Neural cell (in vitro differentiated cells): ENCODE results near the gene SAMD3. TPM values are rescaled to one million over a fixed set of nuclear protein-coding genes. Genes with fewer than 3 reads are reported as not detected.

ENCODE experiments used
- H2AFZ ChIP-seq: fragments of 200-600, 300-800 bp; sonication (generic), shearing (Covaris generic); 2 replicates; pipeline ENCODE4 v1.6.0; 2014; ENCODE audit warnings: low read depth, mild to moderate bottlenecking, antibody characterized with exemption, low read length, moderate library complexity
- H3F3A ChIP-seq: fragments of 200-600 bp; shearing (Covaris generic); 2 replicates; pipeline ENCODE4 v1.6.1; 2016; ENCODE audit warnings: mild to moderate bottlenecking, moderate library complexity, mixed read lengths, antibody characterized with exemption, low read length; ENCODE audit not compliant: insufficient read depth, poor library complexity, severe bottlenecking
- H3K27ac ChIP-seq: fragments of 200-600, 300-800 bp; sonication (generic), shearing (Covaris generic); 2 replicates; pipeline ENCODE4 v1.5.1; 2014; ENCODE audit warnings: mild to moderate bottlenecking, low read length, moderate library complexity
- H3K27me3 ChIP-seq: fragments of 300-800, 200-600 bp; sonication (generic), shearing (Covaris generic); 2 replicates; pipeline ENCODE4 v1.6.0; 2014; ENCODE audit warnings: mild to moderate bottlenecking, low read depth, low read length, moderate library complexity; ENCODE audit not compliant: insufficient read depth
- H3K36me3 ChIP-seq: fragments of 300-800, 200-600 bp; sonication (generic), shearing (Covaris generic); 2 replicates; pipeline ENCODE4 v1.5.1; 2014; ENCODE audit warnings: mild to moderate bottlenecking, antibody characterized with exemption, low read length, moderate library complexity; ENCODE audit not compliant: insufficient read depth
- H3K4me2 ChIP-seq: fragments of 300-800, 200-600 bp; sonication (generic), shearing (Covaris generic); 2 replicates; pipeline ENCODE4 v1.6.0; 2014; ENCODE audit warnings: mild to moderate bottlenecking, low read length
- H3K4me3 ChIP-seq: fragments of 300-800, 200-600 bp; sonication (generic), shearing (Covaris generic); 2 replicates; pipeline ENCODE4 v1.5.1; 2014; ENCODE audit warnings: mild to moderate bottlenecking, low read length, moderate library complexity
- H3K79me2 ChIP-seq: fragments of 200-600 bp; shearing (Covaris generic); replicated peaks from 2 replicates; pipeline ENCODE4 v1.6.0; 2014; ENCODE audit warnings: mild to moderate bottlenecking, low read length, moderate library complexity; ENCODE audit not compliant: insufficient read depth
- H3K9ac ChIP-seq: fragments of 300-800, 200-600 bp; sonication (generic), shearing (Covaris generic); 2 replicates; pipeline ENCODE4 v1.6.1; 2016; ENCODE audit warnings: mild to moderate bottlenecking, low read length, mixed read lengths
- H3K9me2 ChIP-seq: fragments of 200-600 bp; shearing (Covaris generic); 2 replicates; pipeline ENCODE4 v1.6.1; 2016; ENCODE audit warnings: mild to moderate bottlenecking, low read length, mixed read lengths; ENCODE audit not compliant: insufficient read depth
- H3K9me3 ChIP-seq: fragments of 200-600, 300-800 bp; sonication (generic), shearing (Covaris generic); 2 replicates; pipeline ENCODE4 v1.6.1; 2016; ENCODE audit warnings: mild to moderate bottlenecking, mixed run types, low read length, moderate library complexity, mixed read lengths
- H4K20me1 ChIP-seq: fragments of 200-600 bp; shearing (Covaris generic); 2 replicates; pipeline ENCODE4 v1.6.1; 2016; ENCODE audit warnings: mild to moderate bottlenecking, mixed run types; ENCODE audit not compliant: insufficient read depth
- EP300 ChIP-seq: fragments of 450-650 bp; conservative IDR thresholded peaks from 2 replicates; pipeline ENCODE4 v1.6.1; 2014; ENCODE audit warnings: antibody characterized with exemption, mild to moderate bottlenecking, moderate library complexity; ENCODE audit not compliant: poor library complexity, severe bottlenecking
- EZH2 ChIP-seq: fragments of 200-600, 300-800 bp; shearing (Covaris generic), sonication (generic); IDR thresholded peaks from 2 replicates; pipeline ENCODE4 v1.6.1; 2014; ENCODE audit warnings: antibody characterized with exemption, low read length, borderline replicate concordance, mild to moderate bottlenecking; ENCODE audit not compliant: insufficient read depth, poor library complexity, severe bottlenecking
- MXI1 ChIP-seq: fragments of 450-650 bp; conservative IDR thresholded peaks from 2 replicates; pipeline ENCODE4 v1.6.1; 2014; ENCODE audit warnings: antibody characterized with exemption, mild to moderate bottlenecking; ENCODE audit not compliant: poor library complexity, severe bottlenecking
- POLR2AphosphoS5 ChIP-seq: IDR thresholded peaks from 2 replicates; pipeline ENCODE4 v1.6.1; 2012
- RAD21 ChIP-seq: fragments of 450-650 bp; conservative IDR thresholded peaks from 2 replicates; pipeline ENCODE4 v1.6.1; 2014; ENCODE audit warnings: antibody characterized with exemption, mild to moderate bottlenecking, moderate library complexity
- SMC3 ChIP-seq: fragments of 450-650 bp; conservative IDR thresholded peaks from 2 replicates; pipeline ENCODE4 v1.6.1; 2014; ENCODE audit warnings: antibody characterized with exemption, mild to moderate bottlenecking, moderate library complexity; ENCODE audit not compliant: poor library complexity
- TAF1 ChIP-seq: IDR thresholded peaks from 2 replicates; pipeline ENCODE4 v1.6.1; 2012; ENCODE audit warnings: low read depth
- polyA plus RNA-seq: library from polyadenylated mRNA; depleted of rRNA; stranded (reverse); fragments of >200 nt; gene quantifications from 2 replicates; pipeline ENCODE4 v1.2.3, GENCODE V29; 2014
- TF ChIP-seq, protein P1 (sequence below): fragments of 450-650 bp; IDR thresholded peaks from 2 replicates; pipeline ENCODE4 v1.5.1; 2014; ENCODE audit warnings: antibody characterized with exemption, mild to moderate bottlenecking, moderate library complexity; ENCODE audit not compliant: poor library complexity, severe bottlenecking
- TF ChIP-seq, protein P2 (sequence below): IDR thresholded peaks from 2 replicates; pipeline ENCODE4 v1.6.1; 2012; ENCODE audit warnings: borderline replicate concordance

The SAMD3 gene
- polyA plus RNA-seq, 1 donor from 2014 or later, result 17.1 TPM

DNA sequence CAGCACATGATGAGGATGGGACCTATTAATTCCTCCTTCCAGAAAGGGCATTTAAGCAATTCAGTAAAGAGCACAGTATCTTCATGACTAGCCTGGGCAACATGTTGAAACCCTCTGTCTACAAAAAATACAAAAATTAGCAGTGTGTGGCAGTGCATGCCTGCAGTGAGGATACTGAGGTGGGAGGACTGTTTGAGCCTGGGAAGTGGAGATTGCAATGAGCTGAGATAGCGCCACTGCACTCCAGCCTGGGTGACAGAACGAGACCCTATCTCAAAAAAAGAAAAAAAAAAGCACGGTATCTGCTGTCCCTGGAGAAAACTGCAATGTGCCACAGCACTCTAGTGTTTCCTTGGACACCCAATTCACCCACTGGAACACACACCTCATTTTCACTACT, 18.4 kb downstream of the SAMD3 start:
- Histone ChIP-seq H3K4me3 (no peak overlapping the region), H3K79me2 (no peaks in the 10 kb centered on the region)
- no peak for TF ChIP-seq RAD21
- TF ChIP-seq, protein P1, sequence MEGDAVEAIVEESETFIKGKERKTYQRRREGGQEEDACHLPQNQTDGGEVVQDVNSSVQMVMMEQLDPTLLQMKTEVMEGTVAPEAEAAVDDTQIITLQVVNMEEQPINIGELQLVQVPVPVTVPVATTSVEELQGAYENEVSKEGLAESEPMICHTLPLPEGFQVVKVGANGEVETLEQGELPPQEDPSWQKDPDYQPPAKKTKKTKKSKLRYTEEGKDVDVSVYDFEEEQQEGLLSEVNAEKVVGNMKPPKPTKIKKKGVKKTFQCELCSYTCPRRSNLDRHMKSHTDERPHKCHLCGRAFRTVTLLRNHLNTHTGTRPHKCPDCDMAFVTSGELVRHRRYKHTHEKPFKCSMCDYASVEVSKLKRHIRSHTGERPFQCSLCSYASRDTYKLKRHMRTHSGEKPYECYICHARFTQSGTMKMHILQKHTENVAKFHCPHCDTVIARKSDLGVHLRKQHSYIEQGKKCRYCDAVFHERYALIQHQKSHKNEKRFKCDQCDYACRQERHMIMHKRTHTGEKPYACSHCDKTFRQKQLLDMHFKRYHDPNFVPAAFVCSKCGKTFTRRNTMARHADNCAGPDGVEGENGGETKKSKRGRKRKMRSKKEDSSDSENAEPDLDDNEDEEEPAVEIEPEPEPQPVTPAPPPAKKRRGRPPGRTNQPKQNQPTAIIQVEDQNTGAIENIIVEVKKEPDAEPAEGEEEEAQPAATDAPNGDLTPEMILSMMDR, result no peak

DNA sequence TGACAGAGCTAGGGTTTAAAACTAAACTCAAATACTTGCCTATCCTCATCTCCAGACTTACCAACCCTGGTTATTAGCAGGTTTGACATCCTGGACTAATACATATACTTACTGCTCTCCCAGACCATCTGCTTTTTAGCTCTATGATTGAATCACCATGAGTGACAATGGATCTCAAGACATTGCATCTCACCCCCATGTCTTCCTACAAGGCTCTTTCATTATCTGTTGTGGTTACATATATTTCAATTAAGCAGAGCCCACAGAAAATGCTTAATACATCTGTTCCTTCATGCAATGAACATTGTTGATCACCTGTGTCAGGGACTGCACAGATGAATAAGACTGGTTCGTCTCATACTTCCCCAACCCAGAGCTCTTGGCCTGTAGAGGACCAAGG, 19.4 kb downstream of the SAMD3 start:
- no peaks in the 10 kb centered on the region for H4K20me1 ChIP-seq
- no peak overlapping the region for H3K4me2 ChIP-seq
- no peak overlapping the region for H3K4me3 ChIP-seq
- H3K9me3 ChIP-seq, result no peaks in the 10 kb centered on the region
- no peaks in the 10 kb centered on the region for H3F3A ChIP-seq
- H3K36me3 ChIP-seq, result no peaks in the 10 kb centered on the region
- no peaks in the 10 kb centered on the region for H3K79me2 ChIP-seq
- H3K9me2 ChIP-seq, result no peaks in the 10 kb centered on the region
- H2AFZ ChIP-seq, result no peak overlapping the region
- H3K9ac ChIP-seq, result no peak overlapping the region
- no peaks in the 10 kb centered on the region for H3K27me3 ChIP-seq
- no peak overlapping the region for H3K27ac ChIP-seq
- TF ChIP-seq POLR2AphosphoS5 (no peak), RAD21 (no peak), MXI1 (no peak), EP300 (no peak), TAF1 (no peak), EZH2 (no peak)

More for the DNA sequence above, 18.4 kb downstream of the SAMD3 start:
- no peak overlapping the region for H3K9ac ChIP-seq
- no peaks in the 10 kb centered on the region for H3K9me3 ChIP-seq
- no peaks in the 10 kb centered on the region for H3K27me3 ChIP-seq
- no peak overlapping the region for H3K27ac ChIP-seq
- H3F3A ChIP-seq, result no peaks in the 10 kb centered on the region
- H2AFZ ChIP-seq, result no peak overlapping the region
- no peaks in the 10 kb centered on the region for H3K9me2 ChIP-seq
- no peaks in the 10 kb centered on the region for H3K36me3 ChIP-seq
- no peak overlapping the region for H3K4me2 ChIP-seq
- no peaks in the 10 kb centered on the region for H4K20me1 ChIP-seq

DNA sequence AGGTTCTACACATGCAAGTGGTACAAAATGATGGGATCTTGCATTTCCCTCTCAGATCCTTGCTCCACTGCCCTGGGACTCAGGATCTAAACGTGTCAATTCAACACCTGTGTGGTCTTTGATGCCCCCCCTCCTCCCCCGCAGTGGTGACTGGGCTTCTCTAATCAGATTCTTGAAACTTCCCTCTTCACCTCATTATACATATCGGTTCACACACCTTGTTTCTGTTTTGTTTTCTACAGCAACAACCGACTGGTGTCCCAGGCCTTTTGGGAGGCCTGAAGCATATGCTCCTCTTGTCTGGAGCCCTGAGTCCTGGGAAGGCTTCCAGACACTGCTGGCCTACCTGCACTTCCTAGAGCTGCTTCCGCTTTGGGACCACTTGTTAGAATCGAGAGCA, 20.0 kb downstream of the SAMD3 start:
- H3F3A ChIP-seq, result no peaks in the 10 kb centered on the region
- H3K79me2 ChIP-seq, result no peaks in the 10 kb centered on the region
- no peak overlapping the region for H3K27ac ChIP-seq
- H3K9me2 ChIP-seq, result no peaks in the 10 kb centered on the region
- no peak overlapping the region for H3K9ac ChIP-seq
- no peaks in the 10 kb centered on the region for H4K20me1 ChIP-seq
- H3K4me2 ChIP-seq, result no peak overlapping the region
- H3K27me3 ChIP-seq, result no peaks in the 10 kb centered on the region
- no peak overlapping the region for H3K4me3 ChIP-seq
- TF ChIP-seq EP300 (no peak), POLR2AphosphoS5 (no peak), EZH2 (no peak), RAD21 (no peak), SMC3 (no peak), MXI1 (no peak), TAF1 (no peak)
- TF ChIP-seq, protein P1, result no peak
- TF ChIP-seq, protein P2, sequence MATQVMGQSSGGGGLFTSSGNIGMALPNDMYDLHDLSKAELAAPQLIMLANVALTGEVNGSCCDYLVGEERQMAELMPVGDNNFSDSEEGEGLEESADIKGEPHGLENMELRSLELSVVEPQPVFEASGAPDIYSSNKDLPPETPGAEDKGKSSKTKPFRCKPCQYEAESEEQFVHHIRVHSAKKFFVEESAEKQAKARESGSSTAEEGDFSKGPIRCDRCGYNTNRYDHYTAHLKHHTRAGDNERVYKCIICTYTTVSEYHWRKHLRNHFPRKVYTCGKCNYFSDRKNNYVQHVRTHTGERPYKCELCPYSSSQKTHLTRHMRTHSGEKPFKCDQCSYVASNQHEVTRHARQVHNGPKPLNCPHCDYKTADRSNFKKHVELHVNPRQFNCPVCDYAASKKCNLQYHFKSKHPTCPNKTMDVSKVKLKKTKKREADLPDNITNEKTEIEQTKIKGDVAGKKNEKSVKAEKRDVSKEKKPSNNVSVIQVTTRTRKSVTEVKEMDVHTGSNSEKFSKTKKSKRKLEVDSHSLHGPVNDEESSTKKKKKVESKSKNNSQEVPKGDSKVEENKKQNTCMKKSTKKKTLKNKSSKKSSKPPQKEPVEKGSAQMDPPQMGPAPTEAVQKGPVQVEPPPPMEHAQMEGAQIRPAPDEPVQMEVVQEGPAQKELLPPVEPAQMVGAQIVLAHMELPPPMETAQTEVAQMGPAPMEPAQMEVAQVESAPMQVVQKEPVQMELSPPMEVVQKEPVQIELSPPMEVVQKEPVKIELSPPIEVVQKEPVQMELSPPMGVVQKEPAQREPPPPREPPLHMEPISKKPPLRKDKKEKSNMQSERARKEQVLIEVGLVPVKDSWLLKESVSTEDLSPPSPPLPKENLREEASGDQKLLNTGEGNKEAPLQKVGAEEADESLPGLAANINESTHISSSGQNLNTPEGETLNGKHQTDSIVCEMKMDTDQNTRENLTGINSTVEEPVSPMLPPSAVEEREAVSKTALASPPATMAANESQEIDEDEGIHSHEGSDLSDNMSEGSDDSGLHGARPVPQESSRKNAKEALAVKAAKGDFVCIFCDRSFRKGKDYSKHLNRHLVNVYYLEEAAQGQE, result no peak
- H3K36me3 ChIP-seq, result no peaks in the 10 kb centered on the region
- no peak overlapping the region for H2AFZ ChIP-seq
- no peaks in the 10 kb centered on the region for H3K9me3 ChIP-seq
